ENCODE data around the gene ERCC6. TPM values are rescaled to one million over a fixed set of nuclear protein-coding genes. Genes with fewer than 3 reads are reported as not detected.

Gene ERCC6
- total and polyA plus RNA-seq, 2 donors (not counting 1 experiment from before 2014, with no cell fraction given): 6.9 to 12.6 TPM

DNA sequence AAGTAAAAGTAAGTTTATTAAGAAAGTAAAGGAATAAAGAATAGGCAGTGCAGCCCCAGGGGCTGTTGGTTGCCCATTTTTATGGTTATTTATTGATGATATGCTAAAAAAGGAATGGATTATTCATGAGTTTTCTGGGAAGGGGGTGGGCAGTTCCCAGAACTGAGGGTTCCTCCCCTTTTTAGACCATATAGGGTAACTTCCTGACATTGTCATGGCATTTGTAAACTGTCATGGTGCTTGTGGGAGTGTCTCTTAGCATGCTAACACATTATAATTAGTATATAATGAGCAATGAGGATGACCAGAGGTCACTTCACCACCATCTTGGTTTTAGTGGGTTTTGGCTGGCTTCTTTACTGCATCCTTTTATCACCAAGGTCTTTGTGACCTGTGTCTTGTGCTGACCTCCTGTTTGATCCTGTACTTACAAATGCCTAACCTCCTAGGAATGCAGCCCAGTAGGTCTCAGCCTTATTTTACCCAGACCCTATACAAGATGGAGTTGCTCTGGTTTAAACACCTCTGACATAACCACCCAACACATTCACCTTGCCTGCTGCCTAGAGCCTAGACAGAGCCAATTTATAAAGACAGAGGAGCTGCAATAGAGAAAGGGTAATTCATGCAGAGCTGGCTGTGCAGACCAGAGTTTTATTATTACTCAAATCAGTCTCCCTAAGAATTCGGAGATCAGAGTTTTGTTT is 10.9 kb upstream of the ERCC6 start:
- no peak overlapping the region for H3K4me3 ChIP-seq (replicated peaks in 1 of 4; ENCODE audit: control extremely low read depth in 1 of 4, insufficient read depth in 1 of 4, low read depth in 3 of 4, low read length in 4 of 4)
- H4K20me1 ChIP-seq (ENCODE audit: control insufficient read depth, extremely low read depth, insufficient read depth, low read length): no peaks in the 10 kb centered on the region
- H3K4me2 ChIP-seq (ENCODE audit: extremely low read depth, insufficient read depth, low read length): no peak overlapping the region
- no peaks in the 10 kb centered on the region for H3K79me2 ChIP-seq (ENCODE audit: control insufficient read depth, insufficient read depth, low read length)
- no peak overlapping the region for H3K27ac ChIP-seq (ENCODE audit: insufficient read depth, low read length)
- no peak overlapping the region for H2AFZ ChIP-seq (ENCODE audit: low read length)
- no peaks in the 10 kb centered on the region for H3K4me1 ChIP-seq (ENCODE audit: control insufficient read depth, extremely low read depth, insufficient read depth, low read length)
- no peaks in the 10 kb centered on the region for H3K9me3 ChIP-seq (ENCODE audit: control insufficient read depth, insufficient read depth, low read depth, low read length)
- DNase-seq (ENCODE audit: low read depth in 2 of 2): no peak
- TF ChIP-seq EZH2 (IDR thresholded peaks at IDR 0.05; ENCODE audit: low read length, missing control alignments): no peak
- TF ChIP-seq, protein P1, sequence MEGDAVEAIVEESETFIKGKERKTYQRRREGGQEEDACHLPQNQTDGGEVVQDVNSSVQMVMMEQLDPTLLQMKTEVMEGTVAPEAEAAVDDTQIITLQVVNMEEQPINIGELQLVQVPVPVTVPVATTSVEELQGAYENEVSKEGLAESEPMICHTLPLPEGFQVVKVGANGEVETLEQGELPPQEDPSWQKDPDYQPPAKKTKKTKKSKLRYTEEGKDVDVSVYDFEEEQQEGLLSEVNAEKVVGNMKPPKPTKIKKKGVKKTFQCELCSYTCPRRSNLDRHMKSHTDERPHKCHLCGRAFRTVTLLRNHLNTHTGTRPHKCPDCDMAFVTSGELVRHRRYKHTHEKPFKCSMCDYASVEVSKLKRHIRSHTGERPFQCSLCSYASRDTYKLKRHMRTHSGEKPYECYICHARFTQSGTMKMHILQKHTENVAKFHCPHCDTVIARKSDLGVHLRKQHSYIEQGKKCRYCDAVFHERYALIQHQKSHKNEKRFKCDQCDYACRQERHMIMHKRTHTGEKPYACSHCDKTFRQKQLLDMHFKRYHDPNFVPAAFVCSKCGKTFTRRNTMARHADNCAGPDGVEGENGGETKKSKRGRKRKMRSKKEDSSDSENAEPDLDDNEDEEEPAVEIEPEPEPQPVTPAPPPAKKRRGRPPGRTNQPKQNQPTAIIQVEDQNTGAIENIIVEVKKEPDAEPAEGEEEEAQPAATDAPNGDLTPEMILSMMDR (conservative IDR thresholded peaks at IDR 0.05 in 1 of 2, IDR thresholded peaks at IDR 0.05 in 1 of 2; ENCODE audit: low read depth in 1 of 2, low read length in 2 of 2): no peak
- no peaks in the 10 kb centered on the region for H3K27me3 ChIP-seq (ENCODE audit: control insufficient read depth, insufficient read depth, low read length)
- no peaks in the 10 kb centered on the region for H3K36me3 ChIP-seq (ENCODE audit: control insufficient read depth, insufficient read depth, low read length)
- no peak overlapping the region for H3K9ac ChIP-seq (ENCODE audit: insufficient read depth, low read length)

DNA sequence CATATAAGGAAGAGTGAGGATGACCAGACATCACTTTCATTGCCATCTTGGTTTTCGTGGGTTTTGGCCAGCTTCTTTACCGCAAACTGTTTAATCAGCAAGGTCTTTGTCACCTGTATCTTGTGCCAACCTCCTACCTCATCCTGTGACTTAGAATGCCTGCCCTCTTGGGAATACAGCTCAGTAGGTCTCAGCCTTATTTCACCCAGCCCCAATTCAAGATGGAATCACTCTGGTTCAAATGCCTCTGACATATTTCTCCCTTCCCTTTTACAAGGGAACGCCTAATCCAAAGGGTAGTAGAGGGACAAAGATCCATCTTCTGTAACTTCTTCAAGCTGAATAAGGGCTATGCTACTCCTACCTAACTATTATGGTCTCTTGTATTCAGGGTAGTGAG is 4.7 kb upstream of the ERCC6 start:
- Histone ChIP-seq H3K9me3 (ENCODE audit: control insufficient read depth, insufficient read depth, low read depth, low read length) (no peaks in the 10 kb centered on the region), H2AFZ (ENCODE audit: low read length) (no peak overlapping the region), H3K27me3 (ENCODE audit: control insufficient read depth, insufficient read depth, low read length) (no peaks in the 10 kb centered on the region), H3K36me3 (ENCODE audit: control insufficient read depth, insufficient read depth, low read length) (no peaks in the 10 kb centered on the region), H3K79me2 (ENCODE audit: control insufficient read depth, insufficient read depth, low read length) (no peaks in the 10 kb centered on the region), H3K4me2 (ENCODE audit: extremely low read depth, insufficient read depth, low read length) (no peak overlapping the region), H3K27ac (ENCODE audit: insufficient read depth, low read length) (no peak overlapping the region), H3K4me1 (ENCODE audit: control insufficient read depth, extremely low read depth, insufficient read depth, low read length) (peaks cover 2% of the 10 kb centered on the region), H3K9ac (ENCODE audit: insufficient read depth, low read length) (no peak overlapping the region), H3K4me3 (replicated peaks in 1 of 4; ENCODE audit: control extremely low read depth in 1 of 4, insufficient read depth in 1 of 4, low read depth in 3 of 4, low read length in 4 of 4) (no peak overlapping the region), H4K20me1 (ENCODE audit: control insufficient read depth, extremely low read depth, insufficient read depth, low read length) (no peaks in the 10 kb centered on the region)
- TF ChIP-seq EZH2 (IDR thresholded peaks at IDR 0.05; ENCODE audit: low read length, missing control alignments): no peak
- TF ChIP-seq, protein P1 (conservative IDR thresholded peaks at IDR 0.05 in 1 of 2, IDR thresholded peaks at IDR 0.05 in 1 of 2; ENCODE audit: low read depth in 1 of 2, low read length in 2 of 2): no peak
- DNase-seq (ENCODE audit: low read depth in 2 of 2): no peak

DNA sequence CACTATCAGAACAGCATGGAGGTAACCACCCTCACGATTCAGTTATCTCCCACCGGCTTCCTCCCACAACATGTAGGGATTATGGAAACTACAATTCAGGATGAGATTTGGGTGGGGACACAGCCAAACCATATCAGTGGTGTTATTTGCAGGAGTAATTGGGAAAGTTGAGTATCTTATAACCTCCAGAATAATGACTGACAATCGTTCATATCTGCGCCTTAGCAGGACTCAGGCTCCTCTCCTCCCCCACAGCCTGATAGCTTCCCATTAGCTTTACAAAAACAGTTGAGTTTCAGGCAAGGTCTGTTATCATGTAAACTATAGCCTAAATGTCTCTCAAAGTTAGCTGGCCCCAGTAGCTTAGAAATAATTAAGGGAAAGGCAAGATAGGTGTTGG is 3.4 kb upstream of the ERCC6 start:
- TF ChIP-seq, protein P1 (conservative IDR thresholded peaks at IDR 0.05 in 1 of 2, IDR thresholded peaks at IDR 0.05 in 1 of 2; ENCODE audit: low read depth in 1 of 2, low read length in 2 of 2): no peak
- TF ChIP-seq EZH2 (IDR thresholded peaks at IDR 0.05; ENCODE audit: low read length, missing control alignments): no peak
- no peaks in the 10 kb centered on the region for H3K27me3 ChIP-seq (ENCODE audit: control insufficient read depth, insufficient read depth, low read length)
- no peak overlapping the region for H3K27ac ChIP-seq (ENCODE audit: insufficient read depth, low read length)
- no peaks in the 10 kb centered on the region for H4K20me1 ChIP-seq (ENCODE audit: control insufficient read depth, extremely low read depth, insufficient read depth, low read length)
- H2AFZ ChIP-seq (ENCODE audit: low read length): no peak overlapping the region
- H3K79me2 ChIP-seq (ENCODE audit: control insufficient read depth, insufficient read depth, low read length): peaks cover 11% of the 10 kb centered on the region
- H3K9me3 ChIP-seq (ENCODE audit: control insufficient read depth, insufficient read depth, low read depth, low read length): no peaks in the 10 kb centered on the region
- H3K4me3 ChIP-seq (replicated peaks in 1 of 4; ENCODE audit: control extremely low read depth in 1 of 4, insufficient read depth in 1 of 4, low read depth in 3 of 4, low read length in 4 of 4): no peak overlapping the region
- peaks cover 6% of the 10 kb centered on the region for H3K4me1 ChIP-seq (ENCODE audit: control insufficient read depth, extremely low read depth, insufficient read depth, low read length)
- H3K9ac ChIP-seq (ENCODE audit: insufficient read depth, low read length): no peak overlapping the region
- H3K36me3 ChIP-seq (ENCODE audit: control insufficient read depth, insufficient read depth, low read length): no peaks in the 10 kb centered on the region
- DNase-seq (ENCODE audit: low read depth in 2 of 2): no peak
- H3K4me2 ChIP-seq (ENCODE audit: extremely low read depth, insufficient read depth, low read length): no peak overlapping the region
